CD1c-positive myeloid dendritic cell (primary cell): ENCODE measurements around the gene MUC15.

Source experiments
- DNase-seq: peaks from one replicate; pipeline ENCODE4 v3.0.0-alpha.2; 2016; ENCODE audit errors: extremely low spot score

Gene MUC15

GRCh38 chr11:26573896-26574295 is 1.8 kb upstream of the MUC15 start:
- DNase-seq: no peak

DNA sequence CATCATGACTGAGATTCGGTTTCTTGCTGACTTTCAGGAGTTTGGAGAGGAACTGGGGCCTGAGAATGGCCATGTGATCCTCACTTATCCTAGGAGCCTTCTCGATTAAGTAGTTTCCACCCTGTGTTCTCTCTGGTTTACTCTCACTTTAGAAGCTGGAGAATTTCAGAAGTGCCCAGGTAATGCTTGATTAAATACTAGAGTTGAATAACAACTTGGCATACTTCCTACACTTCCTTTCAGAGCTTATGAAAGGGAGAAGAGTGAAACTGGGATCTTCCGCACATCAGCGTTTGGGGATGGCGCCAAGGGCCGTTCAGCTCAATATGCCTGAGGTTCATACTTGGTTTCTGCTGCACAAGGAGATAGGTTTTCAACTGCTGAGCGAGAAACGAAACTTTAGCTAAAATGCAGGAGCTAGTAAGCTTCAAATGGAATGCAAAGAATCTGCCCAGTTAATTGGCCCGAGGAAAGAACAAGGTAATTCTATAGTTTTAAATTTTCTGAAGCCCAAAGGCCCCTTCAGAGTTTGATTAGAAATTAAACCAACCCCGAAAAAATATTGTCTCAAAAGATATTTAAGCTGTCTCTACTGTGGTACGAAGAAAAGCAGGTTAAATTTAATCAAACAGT is 823 bp upstream of the MUC15 start:
- DNase-seq: no peak

DNA sequence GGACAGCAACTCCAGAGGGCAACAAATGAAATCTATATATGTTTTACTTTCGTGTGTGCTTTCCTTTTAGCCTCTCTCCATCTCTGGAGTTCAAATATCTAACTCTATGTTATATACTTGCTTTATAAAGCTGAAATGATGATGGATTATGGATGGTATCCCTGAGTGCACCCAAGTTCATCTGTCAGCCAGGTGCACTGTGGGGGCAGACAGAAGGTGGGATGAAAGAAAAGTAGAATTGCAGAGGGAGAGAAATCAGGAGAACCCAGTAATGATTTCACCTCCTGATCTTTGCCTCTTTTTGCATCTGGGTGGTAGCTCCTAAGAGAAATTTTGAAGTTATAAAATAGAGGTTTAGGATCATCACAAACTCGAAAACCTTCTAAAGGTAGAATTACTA is 2.4 kb downstream of the MUC15 start:
- no peak for DNase-seq

GRCh38 chr11:26558190-26558589 is 13.9 kb downstream of the MUC15 start:
- DNase-seq: no peak

- DNase-seq: no peak
These were observed 14.4 kb downstream of the MUC15 start for GRCh38 chr11:26557666-26558065.

DNA sequence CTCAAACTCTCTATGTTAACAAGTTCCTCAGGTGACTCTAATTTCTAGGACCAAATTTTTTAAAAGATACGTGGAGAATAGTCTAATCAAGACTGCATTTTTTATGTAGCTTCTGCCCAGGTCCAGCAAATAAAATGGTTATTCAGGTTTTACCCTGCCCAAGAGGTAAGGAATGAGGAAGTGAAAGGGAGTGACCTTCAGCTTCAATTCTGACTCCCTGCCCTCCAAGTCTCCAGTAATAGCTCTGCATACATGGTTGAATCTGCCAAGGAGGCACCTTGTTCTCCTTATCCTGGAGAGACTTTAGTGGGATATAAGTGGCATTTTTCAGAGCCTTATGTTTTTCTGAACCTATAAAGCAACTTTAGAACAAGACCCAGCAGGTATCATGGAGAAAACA is 15.5 kb downstream of the MUC15 start:
- no peak for DNase-seq

DNA sequence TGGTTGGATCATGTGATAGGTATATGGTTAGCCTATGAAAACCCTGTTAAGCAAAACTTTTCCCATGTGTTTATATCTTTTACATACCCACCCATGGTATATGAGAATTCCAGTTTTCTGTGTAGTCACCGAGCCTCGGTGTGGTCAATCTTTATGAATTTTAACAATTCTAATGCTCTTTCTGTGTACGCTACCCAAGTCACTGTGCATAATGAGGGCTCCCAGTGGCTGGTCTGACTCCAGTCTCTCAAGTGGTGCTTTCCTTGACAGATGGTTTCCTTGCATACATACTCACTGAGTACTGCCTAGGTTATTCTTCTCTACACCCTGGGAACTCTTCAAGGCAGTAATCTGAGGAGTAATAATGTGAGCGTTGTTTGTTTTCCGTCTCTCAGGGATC is 17.6 kb downstream of the MUC15 start:
- no peak for DNase-seq

DNA sequence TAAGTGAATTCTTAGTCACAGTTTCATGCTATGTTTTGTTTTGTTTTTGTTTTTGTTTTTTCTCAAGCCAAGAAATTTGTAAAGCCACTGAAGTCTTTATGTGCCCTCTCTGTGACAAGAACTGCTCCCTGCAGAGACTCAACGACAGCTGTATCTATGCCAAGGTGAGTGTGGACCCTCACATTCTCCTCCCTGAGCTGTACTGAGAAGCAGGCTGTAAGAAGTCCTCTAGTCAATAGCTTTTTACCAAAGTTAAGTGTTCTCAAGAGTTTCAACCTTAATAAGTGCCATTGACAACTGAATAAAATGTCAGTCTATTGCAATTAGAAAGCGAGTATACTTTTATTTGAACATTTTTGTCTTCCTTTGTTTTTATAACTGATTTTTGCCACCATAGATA is 18.9 kb downstream of the MUC15 start:
- DNase-seq: no peak

DNA sequence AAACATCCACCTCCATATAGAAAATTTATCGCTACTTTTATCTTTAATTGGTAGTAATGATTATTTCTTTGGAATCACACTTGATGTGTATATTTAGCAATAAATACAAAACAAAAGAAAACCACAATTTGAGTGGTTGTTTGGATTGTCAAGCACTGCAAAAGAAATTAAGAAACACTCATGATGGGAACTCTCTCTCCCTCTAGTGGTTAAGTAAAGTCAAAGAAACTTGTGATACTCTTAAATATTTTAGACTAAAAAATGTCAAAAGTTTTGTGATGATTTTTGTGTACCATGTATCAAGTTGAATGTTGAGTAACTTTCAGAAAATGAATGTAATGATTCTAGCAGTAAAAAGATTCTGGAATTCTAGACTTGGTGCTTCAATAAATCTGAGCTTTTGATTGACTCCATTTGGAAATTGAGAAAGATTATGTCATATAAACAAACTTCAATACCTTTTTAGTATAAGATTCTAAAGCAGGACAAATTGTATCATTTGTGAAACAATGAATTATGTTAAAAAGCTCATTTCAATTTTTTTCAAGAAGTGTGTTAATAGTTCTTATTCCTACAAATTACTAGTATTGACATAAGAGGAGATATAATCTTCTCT is 20.8 kb downstream of the MUC15 start:
- DNase-seq: no peak

GRCh38 chr11:26550022-26550421 is 22.0 kb downstream of the MUC15 start:
- no peak for DNase-seq

- no peak for DNase-seq
These were observed 22.9 kb downstream of the MUC15 start for GRCh38 chr11:26549176-26549575.

- no peak for DNase-seq
These were observed 30.2 kb downstream of the MUC15 start for GRCh38 chr11:26541870-26542269.

GRCh38 chr11:26539517-26539916 is 32.5 kb downstream of the MUC15 start:
- no peak for DNase-seq

- no peak for DNase-seq
These were observed 34.7 kb downstream of the MUC15 start for GRCh38 chr11:26537341-26537740.

DNA sequence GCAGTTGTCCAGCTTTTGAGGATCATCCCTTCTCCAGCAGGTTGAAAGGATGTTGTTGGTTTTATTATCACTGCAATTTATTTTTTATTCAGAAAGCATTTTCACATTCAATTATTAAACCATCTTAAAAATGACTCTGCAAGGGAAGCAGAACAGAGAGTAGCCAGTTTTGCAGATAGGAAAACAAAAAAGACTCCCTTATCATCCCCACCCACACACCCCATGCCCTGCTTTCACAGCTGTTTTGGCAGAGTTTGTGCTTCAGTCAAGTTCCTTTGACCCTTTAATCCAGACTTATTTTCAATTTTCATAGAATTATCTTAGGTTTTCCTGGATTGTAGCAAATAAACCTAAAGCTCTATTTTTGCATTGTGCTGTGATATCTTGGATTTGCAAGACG is 44.4 kb downstream of the MUC15 start:
- DNase-seq: no peak

- DNase-seq: no peak
These were observed 49.0 kb downstream of the MUC15 start for GRCh38 chr11:26522912-26523610.

DNA sequence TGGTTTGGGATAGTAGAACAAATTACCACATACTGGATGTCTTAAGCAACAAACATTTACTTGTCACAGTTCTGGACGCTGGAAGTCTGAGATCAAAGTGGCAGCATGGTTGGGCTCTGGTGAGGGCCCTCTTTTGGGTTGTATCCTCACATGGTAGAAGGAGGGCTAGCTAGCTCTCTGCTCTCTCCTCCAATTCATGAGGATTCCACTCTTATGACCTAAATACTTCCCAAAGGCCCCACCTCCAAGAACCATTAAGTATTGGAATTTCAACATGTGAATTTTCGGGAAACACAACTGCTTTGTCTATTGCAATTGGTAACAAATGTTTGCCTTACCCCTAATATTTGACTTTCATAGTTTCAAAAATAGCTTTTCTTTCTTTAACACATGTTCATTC is 52.6 kb downstream of the MUC15 start:
- DNase-seq: no peak

- no peak for DNase-seq
These were observed 59.9 kb downstream of the MUC15 start for GRCh38 chr11:26512196-26512595.

- no peak for DNase-seq
These were observed 61.3 kb downstream of the MUC15 start for GRCh38 chr11:26510756-26511155.

GRCh38 chr11:26510164-26510563 is 61.9 kb downstream of the MUC15 start:
- DNase-seq: no peak
